LNCAP (cell line): ENCODE data around the gene ZNF784.

Experiments
- CTCF ChIP-seq: fragments of 450-650 bp; IDR thresholded peaks from 2 replicates; pipeline ENCODE4 v1.5.1; 2017; ENCODE audit warnings: mild to moderate bottlenecking

The ZNF784 gene

GRCh38 chr19:55614711-55615542 is 9.4 kb downstream of the ZNF784 start:
- TF ChIP-seq CTCF: no peak

- no peak for TF ChIP-seq CTCF
Measured at GRCh38 chr19:55613930-55614710, 10.2 kb downstream of the ZNF784 start.

- no peak for TF ChIP-seq CTCF
Measured at GRCh38 chr19:55613396-55613795, 11.0 kb downstream of the ZNF784 start.

GRCh38 chr19:55611983-55612645 is 12.3 kb downstream of the ZNF784 start:
- TF ChIP-seq CTCF: no peak

- no peak for TF ChIP-seq CTCF
Measured at GRCh38 chr19:55611300-55611982, 12.9 kb downstream of the ZNF784 start.

- TF ChIP-seq CTCF: no peak
Measured at GRCh38 chr19:55609326-55609725, 15.0 kb downstream of the ZNF784 start.

- TF ChIP-seq CTCF: no peak
Measured at GRCh38 chr19:55606817-55607216, 17.5 kb downstream of the ZNF784 start.
